ENCODE results near the gene SFMBT1. TPM values are rescaled to one million over a fixed set of nuclear protein-coding genes. Genes with fewer than 3 reads are reported as not detected.

Gene SFMBT1
- total and polyA plus RNA-seq, 2 of the 4 experiments (the other 2 are of a cell fraction): 1.0 to 1.8 TPM

GRCh38 chr3:53026382-53027162, 19.3 kb downstream of the SFMBT1 start:
- Histone ChIP-seq H2BK5ac (ENCODE audit: low read depth, low read length, poor library complexity, severe bottlenecking) (no peak overlapping the region), H2AK9ac (replicated peaks; ENCODE audit: low read depth, low read length, poor library complexity) (no peak overlapping the region), H3K36me3 (ENCODE audit: control insufficient read depth, insufficient read depth, low read length) (no peaks in the 10 kb centered on the region), H3K27me3 (ENCODE audit: control insufficient read depth, insufficient read depth, low read length) (no peaks in the 10 kb centered on the region), H4K5ac (ENCODE audit: low read depth, low read length) (no peak overlapping the region), H3K9me3 (ENCODE audit: control insufficient read depth, insufficient read depth, low read length) (no peaks in the 10 kb centered on the region), H3K18ac (ENCODE audit: low read depth, low read length) (no peak overlapping the region), H2AK5ac (ENCODE audit: low read depth, low read length) (no peak overlapping the region), H4K20me1 (ENCODE audit: insufficient read depth, low read length) (no peaks in the 10 kb centered on the region), H3K9ac (ENCODE audit: low read depth, low read length) (no peak overlapping the region), H3K4me2 (ENCODE audit: low read depth, low read length) (no peak overlapping the region), H2BK15ac (ENCODE audit: low read depth, low read length) (no peak overlapping the region), H3K4me1 (ENCODE audit: control insufficient read depth, insufficient read depth, low read length) (no peaks in the 10 kb centered on the region), H2AFZ (replicated peaks; ENCODE audit: low read length, poor library complexity) (no peak overlapping the region), H3K27ac (ENCODE audit: insufficient read depth, low read length) (no peak overlapping the region), H2BK20ac (ENCODE audit: low read depth, low read length) (no peak overlapping the region), H3K79me1 (ENCODE audit: low read depth in 1 of 2, low read length in 2 of 2) (peaks cover 0 to 3% of the 10 kb centered on the region in 2 experiments; a peak in 1 of 4 replicates), H3K23ac (ENCODE audit: low read depth, low read length) (no peak overlapping the region), H4K8ac (ENCODE audit: low read depth in 2 of 2, low read length in 2 of 2) (no peak overlapping the region), H4K91ac (ENCODE audit: insufficient read depth, low read depth, low read length) (no peak overlapping the region), H3K4me3 (ENCODE audit: insufficient read depth, low read depth, low read length) (no peak overlapping the region), H3K14ac (replicated peaks; ENCODE audit: low read depth, low read length) (no peak overlapping the region), H2BK120ac (ENCODE audit: low read depth, low read length) (no peak overlapping the region), H3K9me1 (ENCODE audit: insufficient read depth, low read length) (no peaks in the 10 kb centered on the region), H3K56ac (ENCODE audit: extremely low read depth, insufficient read depth, low read length) (no peak overlapping the region), H3K4ac (ENCODE audit: low read depth, low read length) (no peak overlapping the region)
- intact Hi-C loops (cut with micrococcal nuclease): no loop called here
- POLR2A ChIA-PET (ENCODE audit: unreplicated experiment): no interaction called here
- dilution Hi-C loops (cut with HindIII; ENCODE audit: low sequenced_read_pairs, unreplicated experiment): no loop called here
- CTCF ChIA-PET: no interaction called here
- TF ChIP-seq CHD1 (IDR thresholded peaks at IDR 0.05; ENCODE audit: low read depth, low read length) (no peak), RCOR1 (IDR thresholded peaks at IDR 0.05; ENCODE audit: insufficient replicate concordance, low read length) (no peak)
- ATAC-seq (ENCODE audit: low read depth) (no peak), DNase-seq (no peak)
- no CpG with 5 or more reads among the region's 10 CpGs for WGBS, 2 experiments (ENCODE audit: extremely low coverage in 2 of 2, insufficient read length in 1 of 2)
- in situ Hi-C loops (cut with MboI; ENCODE audit: low sequenced_read_pairs): no loop called here
- BruUV-seq (replicated peaks): no TSS peak

All from IMR-90 (cell line).